Small intestine (tissue), 7 donors: ENCODE measurements around the gene MB. TPM values are rescaled to one million over a fixed set of nuclear protein-coding genes. Genes with fewer than 3 reads are reported as not detected.

Source experiments
- DNase-seq, 2 donors: peaks; one replicate each; pipeline versions ENCODE4 v3.0.0 to v3.0.0-alpha.2; 2013
- FAIRE-seq: peaks from 2 replicates; lab custom pipeline; 2012; peaks lifted over from hg19 to GRCh38; lab: Jason Lieb, UNC
- H3K27ac ChIP-seq, 3 donors: one replicate each; pipeline ENCODE4 v1.5.1; 2013; ENCODE audit warnings: low read length in 2 of 3, mild to moderate bottlenecking in 2 of 3, control low read depth in 1 of 3, inconsistent platforms in 1 of 3, low read depth in 1 of 3, moderate library complexity in 1 of 3
- H3K27me3 ChIP-seq, 3 donors: one replicate each; pipeline ENCODE4 v1.6.1; 2013; ENCODE audit warnings: low read length in 3 of 3, inconsistent platforms in 1 of 3; ENCODE audit not compliant: control insufficient read depth in 3 of 3, insufficient read depth in 3 of 3
- H3K36me3 ChIP-seq, 3 donors: one replicate each; pipeline ENCODE4 v1.6.1; 2013; ENCODE audit warnings: low read length in 3 of 3, inconsistent platforms in 1 of 3, low read depth in 1 of 3, mild to moderate bottlenecking in 1 of 3, moderate library complexity in 1 of 3; ENCODE audit not compliant: control insufficient read depth in 3 of 3, insufficient read depth in 2 of 3
- H3K4me1 ChIP-seq, 3 donors: one replicate each; pipeline ENCODE4 v1.6.1; 2013; ENCODE audit warnings: low read length in 2 of 3, inconsistent platforms in 1 of 3, low read depth in 1 of 3, mild to moderate bottlenecking in 1 of 3, moderate library complexity in 1 of 3; ENCODE audit not compliant: control insufficient read depth in 3 of 3, insufficient read depth in 2 of 3
- H3K4me3 ChIP-seq, 3 donors: one replicate each; pipeline ENCODE4 v1.5.1; 2013; ENCODE audit warnings: low read length in 3 of 3, control low read depth in 1 of 3, inconsistent platforms in 1 of 3, low read depth in 1 of 3, mild to moderate bottlenecking in 1 of 3, moderate library complexity in 1 of 3
- H3K9me3 ChIP-seq, 2 donors: one replicate each; pipeline ENCODE4 v1.6.1; 2013; ENCODE audit warnings: low read depth in 1 of 2, low read length in 1 of 2; ENCODE audit not compliant: control insufficient read depth in 2 of 2, insufficient read depth in 1 of 2
- WGBS, 3 donors: extraction: QIAGEN DNeasy Blood & Tissue Kit; methylation state at CpG; one replicate each; pipeline ENCODE4 v1.1.7; 2013; 5-methylcytosine and 5-hydroxymethylcytosine counted together
- polyA plus RNA-seq, 4 donors: library from polyadenylated mRNA; stranded (reverse) in 3 of 4; unstranded in 1 of 4; fragments of 200-250 nt in 3 of 4; fragments of 120-200 nt in 1 of 4; gene quantifications; one replicate each; pipeline versions ENCODE4 v1.2.1 to v1.2.3, GENCODE V29; 2013
- donor health status: healthy with polysubstance abuse.
- donor health status: control.
- donor health status: control.
- donor health status: Bipolar disorder and iron deficiency.
- donor health status: healthy.

Gene MB
- polyA plus RNA-seq, 4 donors: 1.9 to 106 (median 45.4) TPM

DNA sequence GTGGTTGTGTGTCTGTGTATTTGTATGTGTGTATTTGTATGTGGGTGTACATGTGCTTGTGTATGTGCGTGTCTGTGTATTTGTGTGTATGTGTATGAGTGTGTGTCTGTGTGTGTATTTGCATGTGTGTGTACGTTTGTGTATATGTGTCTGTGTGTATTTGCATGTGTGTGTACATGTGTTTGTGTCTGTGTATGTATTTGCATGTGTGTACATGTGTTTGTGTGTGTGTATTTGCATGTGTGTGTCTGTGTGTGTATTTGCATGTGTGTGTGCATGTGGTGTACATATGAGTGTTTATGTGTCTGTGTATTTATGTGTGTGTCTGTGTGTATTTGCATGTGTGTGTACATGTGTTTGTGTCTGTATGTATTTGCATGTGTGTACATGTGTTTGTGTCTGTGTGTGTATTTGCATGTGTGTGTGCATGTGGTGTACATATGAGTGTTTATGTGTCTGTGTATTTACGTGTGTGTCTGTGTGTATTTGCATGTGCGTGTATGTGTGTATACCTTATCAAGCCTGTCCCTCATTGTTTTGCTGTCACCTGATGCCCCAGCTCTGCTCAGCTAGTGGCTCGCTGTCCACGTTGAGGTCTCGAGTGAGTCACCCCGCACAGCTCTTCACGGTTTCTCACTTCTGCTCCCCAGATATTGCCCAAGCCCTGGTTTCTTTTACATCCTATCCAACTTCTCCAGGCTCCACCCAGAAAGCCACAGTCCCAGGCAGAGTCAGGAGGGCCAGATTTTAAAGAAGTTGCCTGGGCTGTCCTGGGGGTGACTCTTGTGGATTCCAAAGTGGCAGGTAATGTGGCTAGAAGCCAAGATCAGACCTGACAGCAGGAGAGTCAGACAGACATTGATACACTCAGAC, 15.2 kb downstream of the MB start:
- FAIRE-seq: no peak
- WGBS, 3 donors: 60 to 69% (median 67%) methylated on average over 9 of the region's 9 CpGs
- Histone ChIP-seq H3K27me3 (no peaks in the 10 kb centered on the region), H3K4me3 (no peak overlapping the region), H3K36me3 (no peaks in the 10 kb centered on the region), H3K9me3 (no peaks in the 10 kb centered on the region), H3K4me1 (no peaks in the 10 kb centered on the region), H3K27ac (no peak overlapping the region)
- DNase-seq: no peak

DNA sequence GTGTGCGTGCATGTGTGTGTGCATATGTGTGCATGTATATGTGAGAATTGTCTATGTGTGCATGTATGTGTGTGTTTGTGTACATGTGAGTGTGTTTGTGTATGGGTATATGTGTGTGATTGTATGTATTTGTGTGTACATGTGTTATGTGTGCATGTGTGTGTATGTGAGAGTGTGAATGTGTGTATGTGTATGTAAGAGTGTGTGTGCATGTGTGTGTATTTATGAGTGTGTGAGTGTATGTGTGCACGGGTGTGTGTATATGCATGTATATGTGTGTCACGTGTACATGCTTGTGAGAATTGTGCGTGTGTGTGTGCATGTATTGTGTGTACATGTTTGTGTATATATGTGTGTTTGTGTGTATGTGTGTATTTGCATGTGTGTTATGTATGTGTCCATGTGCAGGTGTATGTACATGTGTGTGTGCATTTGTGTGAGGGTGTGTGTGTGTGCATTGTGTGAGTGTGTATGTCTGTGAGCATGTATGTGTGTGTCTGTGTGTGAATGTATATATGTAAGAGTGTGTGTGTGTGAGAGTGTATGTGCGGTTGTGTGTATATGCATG, 16.0 kb downstream of the MB start:
- FAIRE-seq (no peak), DNase-seq (no peak)
- Histone ChIP-seq H3K4me1 (no peaks in the 10 kb centered on the region), H3K9me3 (no peaks in the 10 kb centered on the region), H3K4me3 (no peak overlapping the region), H3K36me3 (no peaks in the 10 kb centered on the region), H3K27ac (no peak overlapping the region), H3K27me3 (no peaks in the 10 kb centered on the region)
- WGBS, 3 donors: 94 to 96% (median 95%) methylated on average over 5 of the region's 5 CpGs

DNA sequence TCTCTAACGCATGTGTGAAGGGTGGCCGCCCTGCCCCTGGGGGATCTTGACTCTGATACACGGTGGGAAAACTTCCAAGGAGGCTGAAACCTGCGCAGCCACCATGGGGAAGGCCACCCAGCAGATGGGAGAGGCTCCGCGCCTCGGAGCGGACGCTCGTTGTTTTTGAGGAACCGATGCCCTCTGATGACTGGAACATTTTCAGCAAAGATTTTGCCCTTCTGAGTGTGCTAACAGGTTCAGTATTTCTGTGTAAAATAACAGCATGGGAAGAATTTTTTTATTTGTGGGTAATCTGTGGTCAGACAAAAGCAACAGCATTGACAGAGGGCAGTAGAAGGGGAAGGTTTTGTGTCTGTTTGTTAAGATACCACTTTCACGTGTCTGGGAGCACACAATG, 16.7 kb downstream of the MB start:
- no peaks in the 10 kb centered on the region for H3K27me3 ChIP-seq
- no peak overlapping the region for H3K4me3 ChIP-seq
- H3K4me1 ChIP-seq: no peaks in the 10 kb centered on the region
- no peaks in the 10 kb centered on the region for H3K36me3 ChIP-seq
- H3K9me3 ChIP-seq: no peaks in the 10 kb centered on the region
- 74 to 83% (median 75%) methylated on average over 12 of the region's 12 CpGs for WGBS, 3 donors
- DNase-seq (no peak), FAIRE-seq (no peak)
- H3K27ac ChIP-seq: no peak overlapping the region

DNA sequence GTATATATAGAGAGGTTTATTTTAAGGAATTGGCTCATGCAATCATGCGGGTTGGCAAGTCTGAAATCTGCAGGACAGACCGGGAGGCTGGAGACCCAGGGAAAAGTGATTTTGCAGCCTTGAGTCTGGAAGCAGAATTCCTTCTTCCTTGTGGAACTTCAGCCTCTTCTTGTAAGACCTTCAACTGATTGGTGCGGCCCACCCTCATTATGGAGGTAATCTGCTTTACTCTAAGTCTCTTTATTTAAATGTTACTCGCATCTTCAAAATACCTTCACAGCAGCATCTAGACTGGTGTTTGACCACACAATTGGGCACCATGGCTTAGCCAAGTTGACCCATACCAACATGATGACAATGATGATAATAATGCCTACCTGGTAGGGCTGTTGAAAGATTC, 17.8 kb downstream of the MB start:
- 93 to 98% (median 94%) methylated on average over 4 of the region's 4 CpGs for WGBS, 3 donors
- Histone ChIP-seq H3K36me3 (no peaks in the 10 kb centered on the region), H3K27ac (no peak overlapping the region), H3K4me1 (no peaks in the 10 kb centered on the region), H3K4me3 (no peak overlapping the region), H3K9me3 (no peaks in the 10 kb centered on the region), H3K27me3 (no peaks in the 10 kb centered on the region)
- DNase-seq (no peak), FAIRE-seq (no peak)

DNA sequence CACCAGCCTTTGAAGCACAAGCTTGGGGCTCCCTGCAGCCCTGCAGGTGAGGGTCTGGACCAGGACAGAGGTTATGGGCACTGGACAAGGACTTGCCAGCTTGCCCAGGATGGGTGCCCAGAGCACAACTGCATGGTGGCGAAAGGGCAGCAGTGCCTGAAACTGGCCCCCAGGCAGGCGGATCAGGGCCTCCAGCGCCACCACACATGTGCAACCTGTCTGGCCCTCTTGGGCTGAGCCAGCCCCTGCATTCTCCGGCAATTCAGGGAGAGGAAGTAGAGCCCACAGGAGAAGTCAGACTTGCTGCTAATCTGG, 18.8 kb downstream of the MB start:
- Histone ChIP-seq H3K27me3 (no peaks in the 10 kb centered on the region), H3K27ac (no peak overlapping the region), H3K9me3 (no peaks in the 10 kb centered on the region), H3K4me1 (no peaks in the 10 kb centered on the region), H3K4me3 (no peak overlapping the region), H3K36me3 (no peaks in the 10 kb centered on the region)
- DNase-seq: no peak
- WGBS, 3 donors: 89 to 96% (median 95%) methylated on average over 4 of the region's 4 CpGs
- FAIRE-seq: no peak

DNA sequence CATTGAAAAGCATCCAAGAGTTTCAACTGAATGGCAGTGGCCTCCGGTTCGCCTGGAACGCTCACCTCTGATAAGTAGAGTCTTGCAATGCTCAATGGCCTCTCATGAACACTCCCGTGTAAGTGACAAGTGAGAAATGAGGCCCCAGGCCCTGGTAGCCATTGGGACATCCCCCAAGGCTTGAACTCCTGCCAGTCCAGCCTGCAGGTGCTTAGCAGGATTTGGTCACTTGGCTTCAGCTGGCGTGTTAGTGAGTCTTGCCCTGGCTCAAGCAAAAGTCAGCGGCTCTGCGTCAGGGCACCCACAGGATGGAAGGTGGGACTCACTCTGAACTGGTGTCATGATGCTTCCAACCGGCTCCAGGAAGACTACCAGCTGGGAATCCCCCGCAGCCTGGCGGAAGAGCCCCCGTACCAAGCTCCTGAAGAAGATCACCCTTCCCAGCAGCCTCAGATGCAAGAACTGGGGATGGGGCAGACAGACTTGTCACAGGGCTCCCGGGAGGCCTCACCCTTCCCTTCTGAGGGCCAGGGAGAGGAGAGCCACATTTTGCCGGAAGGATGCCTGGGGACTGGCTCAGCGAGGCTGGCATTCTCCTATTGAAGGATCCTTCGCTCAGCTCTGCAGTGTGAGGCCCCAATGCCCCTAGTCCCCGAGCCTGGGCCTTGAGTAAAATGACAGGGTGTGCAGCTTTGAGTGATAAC, 19.3 kb downstream of the MB start:
- Histone ChIP-seq H3K4me3 (no peak overlapping the region), H3K27me3 (no peaks in the 10 kb centered on the region), H3K27ac (no peak overlapping the region), H3K9me3 (no peaks in the 10 kb centered on the region), H3K4me1 (no peaks in the 10 kb centered on the region), H3K36me3 (no peaks in the 10 kb centered on the region)
- FAIRE-seq: no peak
- WGBS, 3 donors: 82 to 85% (median 82%) methylated on average over 16 of the region's 16 CpGs
- no peak for DNase-seq

DNA sequence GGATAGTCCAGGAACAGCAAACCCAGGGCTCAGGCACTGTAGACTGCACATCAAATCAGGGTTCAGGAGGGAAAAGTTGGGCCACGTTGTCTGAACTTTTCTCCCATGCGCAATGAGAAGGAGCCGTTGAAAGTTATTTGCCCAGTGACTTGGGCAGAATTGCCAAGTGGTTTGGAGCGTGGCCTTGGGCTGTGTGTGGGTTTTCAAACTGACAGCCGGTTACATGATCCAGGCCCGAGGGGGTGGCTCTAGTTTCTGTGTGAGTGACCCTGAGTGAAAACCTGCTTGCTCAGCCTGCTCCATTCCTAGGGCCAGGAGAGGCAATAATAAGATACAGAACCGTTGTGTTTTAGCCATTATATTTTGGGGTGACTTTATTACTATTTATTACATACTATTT, 20.3 kb downstream of the MB start:
- FAIRE-seq (no peak), DNase-seq (no peak)
- H3K4me1 ChIP-seq: no peaks in the 10 kb centered on the region
- H3K4me3 ChIP-seq: no peak overlapping the region
- no peaks in the 10 kb centered on the region for H3K9me3 ChIP-seq
- peaks cover 0 to 1% (median 0%) of the 10 kb centered on the region in 3 donors for H3K27me3 ChIP-seq
- H3K36me3 ChIP-seq: no peaks in the 10 kb centered on the region
- WGBS, 3 donors: 74 to 81% (median 77%) methylated on average over 7 of the region's 7 CpGs
- no peak overlapping the region for H3K27ac ChIP-seq

DNA sequence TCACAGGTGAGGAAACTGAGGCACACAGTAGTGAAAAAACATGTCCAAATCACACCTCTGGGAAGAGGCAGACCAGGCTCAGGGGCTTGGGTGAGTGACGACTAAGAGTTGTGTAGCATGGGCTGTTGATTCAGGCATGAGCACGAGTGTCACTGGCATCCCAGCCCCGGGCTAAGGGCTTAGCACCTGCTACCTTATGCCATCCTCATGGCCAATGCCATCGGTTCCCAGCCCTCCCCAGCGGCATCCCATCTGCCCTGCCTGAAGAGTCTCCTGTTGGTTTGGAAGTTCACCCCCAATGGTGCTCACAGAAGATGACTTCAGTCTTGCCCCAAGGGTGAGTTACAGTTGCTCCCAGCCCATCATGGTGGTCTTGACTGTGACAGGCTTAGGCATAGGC, 22.4 kb downstream of the MB start:
- no peaks in the 10 kb centered on the region for H3K36me3 ChIP-seq
- H3K27ac ChIP-seq: no peak overlapping the region
- H3K4me1 ChIP-seq: no peaks in the 10 kb centered on the region
- no peaks in the 10 kb centered on the region for H3K9me3 ChIP-seq
- H3K27me3 ChIP-seq: peaks cover 0 to 2% (median 0%) of the 10 kb centered on the region in 3 donors
- no peak for FAIRE-seq
- WGBS, 3 donors: 90 to 94% (median 90%) methylated on average over 5 of the region's 5 CpGs
- no peak for DNase-seq
- H3K4me3 ChIP-seq: no peak overlapping the region
